Astrocyte of the cerebellum (primary cell): ENCODE results near the gene PLA2G15.
A peak's percentile ranks its signal among the peaks of the same experiment; 100 is the strongest.

ENCODE experiments used
- DNase-seq: peaks from one replicate; pipeline ENCODE4 v3.0.0-alpha.2; 2011; ENCODE audit warnings: low read depth
- H3K4me3 ChIP-seq: 2 replicates; pipeline ENCODE4 v1.5.1; 2011; ENCODE audit warnings: mild to moderate bottlenecking, low read depth, low read length, moderate library complexity
- CTCF ChIP-seq: IDR thresholded peaks from 2 replicates; pipeline ENCODE4 v1.5.1; 2012; ENCODE audit warnings: low read length, low read depth, moderate library complexity, mild to moderate bottlenecking; ENCODE audit errors: missing control alignments
- in situ Hi-C: cut with HindIII; loops from 2 replicates; pipeline ENCODE4 v1.10.0; 2017; ENCODE audit warnings: low sequenced_read_pairs

Gene PLA2G15

GRCh38 chr16:68227183-68227793 is 17.9 kb upstream of the PLA2G15 start:
- in situ Hi-C loops = no loop called here
- no peak for DNase-seq
- no peak overlapping the region for H3K4me3 ChIP-seq
- TF ChIP-seq CTCF = no peak

GRCh38 chr16:68227850-68228553 is 17.2 kb upstream of the PLA2G15 start:
- in situ Hi-C loops = no loop called here
- no peak for TF ChIP-seq CTCF
- no peak for DNase-seq
- H3K4me3 ChIP-seq = no peak overlapping the region

- H3K4me3 ChIP-seq = no peak overlapping the region
- no peak for TF ChIP-seq CTCF
- in situ Hi-C loops = no loop called here
- no peak for DNase-seq
Observed at GRCh38 chr16:68228652-68229051, 16.5 kb upstream of the PLA2G15 start.

- DNase-seq = peak; percentile 46
- peak; percentile 96 for TF ChIP-seq CTCF
- no peak overlapping the region for H3K4me3 ChIP-seq
- in situ Hi-C loops = no loop called here
Observed at GRCh38 chr16:68229431-68230175, 15.6 kb upstream of the PLA2G15 start.

GRCh38 chr16:68230176-68230571 is 15.0 kb upstream of the PLA2G15 start:
- TF ChIP-seq CTCF = no peak
- no peak for DNase-seq
- H3K4me3 ChIP-seq = no peak overlapping the region
- in situ Hi-C loops = no loop called here

- no peak for DNase-seq
- no peak overlapping the region for H3K4me3 ChIP-seq
- in situ Hi-C loops = no loop called here
- TF ChIP-seq CTCF = no peak
Observed at GRCh38 chr16:68230956-68231355, 14.2 kb upstream of the PLA2G15 start.
